Measurements from ENCODE around the gene MAN1C1.

GRCh38 chr1:25771221-25772114 lies 154.9 kb downstream of the MAN1C1 start:
- TF ChIP-seq CTCF (IDR thresholded peaks at IDR 0.05; ENCODE audit: low read depth, low read length): no peak
- no peak for TF ChIP-seq POLR2A (IDR thresholded peaks at IDR 0.05; ENCODE audit: extremely low read depth, insufficient read length)

All from NB4 (cell line).